Muscle layer of colon (tissue), 2 donors: ENCODE results near the gene BTBD2.

Experiments used
- H3K27ac ChIP-seq: one replicate; pipeline ENCODE4 v1.7.0; 2013; ENCODE audit warnings: low read depth, mild to moderate bottlenecking, low read length, moderate library complexity
- H3K27me3 ChIP-seq, 2 donors: one replicate each; pipeline ENCODE4 v1.7.0; 2013; ENCODE audit warnings: low read length in 2 of 2, mild to moderate bottlenecking in 2 of 2; ENCODE audit not compliant: insufficient read depth in 2 of 2, control insufficient read depth in 1 of 2
- H3K36me3 ChIP-seq: one replicate; pipeline ENCODE4 v1.7.0; 2013; ENCODE audit warnings: mild to moderate bottlenecking, low read length; ENCODE audit not compliant: insufficient read depth
- H3K4me1 ChIP-seq: one replicate; pipeline ENCODE4 v1.7.0; 2013; ENCODE audit warnings: mild to moderate bottlenecking, low read length; ENCODE audit not compliant: insufficient read depth
- H3K4me3 ChIP-seq, 2 donors: one replicate each; pipeline ENCODE4 v1.7.0; 2013; ENCODE audit warnings: low read length in 2 of 2, low read depth in 1 of 2, mild to moderate bottlenecking in 1 of 2, moderate library complexity in 1 of 2
- H3K9ac ChIP-seq: one replicate; pipeline ENCODE4 v1.7.0; 2013; ENCODE audit warnings: low read length
- H3K9me3 ChIP-seq: one replicate; pipeline ENCODE4 v1.7.0; 2013; ENCODE audit warnings: mild to moderate bottlenecking, low read length
- donor health status: abdominal sarcoma.
- donor health status: Adenocarcinoma of cecum.

Gene BTBD2

DNA sequence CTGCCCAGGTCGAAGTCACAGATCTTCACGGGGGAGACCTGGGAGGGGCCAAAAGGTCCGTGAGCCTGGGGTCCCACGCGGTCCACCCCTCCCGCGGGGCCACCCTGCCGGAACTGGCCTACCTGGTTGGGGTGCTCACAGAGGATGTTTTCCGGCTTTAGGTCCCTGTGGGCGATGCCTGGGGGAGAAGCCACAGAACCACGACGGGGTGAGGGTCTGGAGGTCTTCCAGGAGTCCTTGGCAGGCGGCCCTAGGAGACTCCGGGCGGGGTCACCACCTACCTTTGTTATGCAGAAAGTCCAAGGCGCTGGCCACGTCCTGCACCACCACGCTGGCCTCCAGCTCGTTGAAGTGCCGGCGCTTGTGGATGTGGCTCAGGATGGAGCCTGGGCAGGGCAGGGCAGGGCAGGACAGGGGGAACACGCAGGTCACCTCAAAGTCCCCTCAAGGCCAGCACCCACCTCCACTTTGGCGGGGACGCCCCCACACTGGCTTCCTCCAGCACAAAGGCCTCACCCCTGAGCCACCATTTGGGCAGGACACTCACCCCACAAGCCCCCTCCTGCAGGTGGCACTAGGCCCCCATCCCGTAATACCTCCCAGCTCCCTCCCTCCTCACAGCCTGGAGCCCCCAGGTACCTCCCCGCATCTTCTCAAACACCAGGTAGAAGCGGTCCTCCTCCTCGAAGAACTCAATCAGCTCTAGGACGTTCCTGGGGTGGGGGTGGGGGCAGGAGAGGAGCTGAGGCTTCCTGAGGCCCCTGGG lies 27.2 kb upstream of the BTBD2 start:
- peaks cover 60% of the 10 kb centered on the region for H3K36me3 ChIP-seq
- peak overlapping the region; percentile 84 for H3K27ac ChIP-seq
- H3K9me3 ChIP-seq = no peaks in the 10 kb centered on the region
- peak overlapping the region; percentile 86 for H3K9ac ChIP-seq
- H3K4me1 ChIP-seq = peaks cover 56% of the 10 kb centered on the region
- H3K4me3 ChIP-seq = peak overlapping the region; percentile 37 to 52
- no peaks in the 10 kb centered on the region for H3K27me3 ChIP-seq

DNA sequence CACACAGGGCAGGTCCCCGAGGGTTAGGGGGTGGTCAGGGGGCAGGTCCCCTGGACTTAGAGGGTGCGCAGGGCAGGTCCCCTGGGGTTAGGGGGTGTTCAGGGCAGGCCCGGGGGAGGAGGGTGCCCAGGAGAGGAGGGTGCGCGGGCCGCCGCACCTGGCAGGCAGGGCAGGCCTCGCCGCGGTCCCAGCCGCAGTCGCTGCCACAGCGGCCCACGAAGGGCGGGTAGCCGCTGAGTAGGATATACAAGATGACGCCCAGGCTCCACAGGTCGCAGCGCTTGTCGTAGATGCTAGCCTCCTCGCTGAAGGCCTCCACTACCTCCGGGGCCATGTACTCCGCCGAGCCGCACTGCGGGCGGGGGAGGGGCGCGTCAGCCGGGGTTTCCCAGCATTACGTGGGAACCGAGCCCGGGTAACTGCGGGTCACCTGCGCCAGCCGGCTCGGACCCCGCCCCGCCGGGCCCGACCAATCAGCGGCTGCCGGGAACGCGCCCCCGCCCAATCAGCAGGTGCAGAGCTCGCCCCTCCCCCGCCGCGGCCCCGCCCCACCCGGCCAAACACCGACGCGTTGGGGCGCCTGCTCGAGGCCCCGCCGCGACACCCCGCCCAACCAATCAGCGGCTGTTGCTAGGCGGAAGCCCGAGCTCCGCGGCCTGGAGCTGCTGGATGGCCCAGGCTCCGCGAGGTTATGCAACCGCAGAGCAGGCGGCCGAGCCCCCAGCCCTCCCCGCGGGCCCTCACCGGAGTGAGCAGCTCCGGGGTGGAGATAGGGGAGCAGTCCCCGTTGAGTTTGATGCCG lies 26.4 kb upstream of the BTBD2 start:
- Histone ChIP-seq H3K4me1 (peaks cover 48% of the 10 kb centered on the region), H3K9me3 (no peaks in the 10 kb centered on the region), H3K27ac (peak overlapping the region; percentile 93), H3K9ac (peak overlapping the region; percentile 86), H3K36me3 (peaks cover 60% of the 10 kb centered on the region), H3K27me3 (no peaks in the 10 kb centered on the region), H3K4me3 (peak overlapping the region; percentile 52 to 66)

DNA sequence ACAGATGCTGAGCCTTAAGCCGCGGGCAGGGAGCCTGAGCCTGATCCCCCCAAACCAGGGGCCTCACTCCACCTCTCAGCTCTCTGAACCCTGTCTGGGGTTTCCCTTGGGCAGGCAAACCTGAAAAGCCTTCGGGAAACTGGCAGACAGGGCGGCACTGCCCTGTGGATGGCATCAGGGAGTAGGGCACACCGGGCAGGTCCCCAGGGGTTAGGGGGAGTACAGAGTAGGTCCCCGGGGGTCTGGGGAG lies 25.8 kb upstream of the BTBD2 start:
- H3K9me3 ChIP-seq = no peaks in the 10 kb centered on the region
- peak overlapping the region; percentile 93 for H3K27ac ChIP-seq
- peak overlapping the region; percentile 43 to 66 for H3K4me3 ChIP-seq
- H3K36me3 ChIP-seq = peaks cover 60% of the 10 kb centered on the region
- H3K9ac ChIP-seq = peak overlapping the region; percentile 39
- H3K27me3 ChIP-seq = no peaks in the 10 kb centered on the region
- H3K4me1 ChIP-seq = peaks cover 44% of the 10 kb centered on the region

DNA sequence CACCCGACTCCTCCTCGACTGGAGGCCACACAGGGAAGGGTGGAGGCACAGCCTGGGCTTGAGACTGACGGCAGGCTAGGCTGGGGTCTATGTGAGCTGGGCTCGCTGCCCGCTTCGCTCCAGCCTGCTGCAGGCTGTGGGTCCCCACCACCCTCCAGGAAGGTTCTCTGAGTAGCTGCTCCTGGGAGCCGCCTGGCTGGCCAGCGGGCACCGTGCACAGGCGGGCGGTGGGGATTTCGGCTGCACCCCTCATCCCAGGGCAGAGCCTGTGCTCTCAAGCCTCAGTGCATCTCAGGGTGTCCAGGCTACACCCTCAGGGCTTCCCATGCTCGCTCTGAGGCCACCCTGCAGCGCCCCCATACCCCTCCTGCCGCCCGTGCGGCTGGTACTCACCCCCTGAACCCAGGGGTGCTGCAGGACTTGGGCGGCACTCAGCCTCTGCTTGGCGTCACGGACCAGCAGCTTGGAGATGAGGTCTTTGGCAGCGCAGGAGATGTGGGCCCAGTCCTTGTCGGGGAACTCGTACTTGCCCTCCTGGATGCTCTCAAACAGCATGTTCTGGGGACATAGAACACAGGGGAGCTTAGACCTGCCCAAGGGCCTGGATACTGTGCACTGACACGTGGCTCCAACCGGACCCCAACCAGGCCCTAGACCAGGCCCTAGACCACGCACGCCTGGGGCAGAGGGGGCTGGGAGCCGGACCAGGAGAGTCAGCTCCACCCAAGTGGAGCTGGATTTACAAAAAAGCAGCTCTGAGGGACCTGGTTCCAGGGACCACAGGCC lies 25.3 kb upstream of the BTBD2 start:
- peaks cover 42% of the 10 kb centered on the region for H3K4me1 ChIP-seq
- no peaks in the 10 kb centered on the region for H3K27me3 ChIP-seq
- H3K27ac ChIP-seq = peak overlapping the region; percentile 93
- peak overlapping the region in 1 of 2 donors; percentile 43 for H3K4me3 ChIP-seq
- no peaks in the 10 kb centered on the region for H3K9me3 ChIP-seq
- peak overlapping the region; percentile 39 for H3K9ac ChIP-seq
- H3K36me3 ChIP-seq = peaks cover 56% of the 10 kb centered on the region

DNA sequence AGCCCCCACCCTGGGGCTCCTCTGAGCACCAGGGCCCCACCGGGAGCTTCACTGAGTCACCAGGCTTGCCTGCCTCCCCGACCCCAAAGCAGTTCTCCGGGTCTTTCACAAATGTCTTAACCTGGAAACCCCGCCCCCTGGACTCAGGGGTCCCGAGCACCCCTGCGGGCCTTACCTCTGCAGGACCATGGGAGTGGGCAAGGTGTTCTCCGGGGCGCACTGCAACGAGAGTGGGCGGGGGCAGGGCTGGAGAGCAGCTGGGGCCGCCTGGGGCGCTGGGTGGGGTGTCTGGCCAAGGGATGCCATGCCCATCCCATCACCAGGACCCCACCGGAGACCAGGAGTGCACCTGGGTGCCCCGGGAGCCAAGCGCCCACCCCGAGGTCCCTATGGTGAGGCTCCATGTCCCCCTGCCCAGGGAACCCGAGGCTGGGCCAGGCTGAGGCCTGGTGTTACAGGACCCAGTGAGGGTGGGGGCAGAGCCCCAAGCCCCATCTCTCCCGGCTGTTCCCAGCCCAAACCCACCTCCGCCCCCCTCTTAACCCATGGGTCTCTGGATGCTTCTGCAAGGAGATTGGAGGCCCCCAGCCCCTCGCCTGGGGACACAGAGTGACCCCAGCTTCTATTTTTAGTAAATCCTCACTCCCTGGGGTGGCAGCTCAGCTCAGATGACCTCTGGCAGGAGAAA lies 24.6 kb upstream of the BTBD2 start:
- H3K27me3 ChIP-seq = no peaks in the 10 kb centered on the region
- H3K4me3 ChIP-seq = no peak overlapping the region
- no peak overlapping the region for H3K27ac ChIP-seq
- peaks cover 49% of the 10 kb centered on the region for H3K36me3 ChIP-seq
- H3K9me3 ChIP-seq = peaks cover 4% of the 10 kb centered on the region
- H3K4me1 ChIP-seq = peaks cover 38% of the 10 kb centered on the region
- H3K9ac ChIP-seq = no peak overlapping the region

DNA sequence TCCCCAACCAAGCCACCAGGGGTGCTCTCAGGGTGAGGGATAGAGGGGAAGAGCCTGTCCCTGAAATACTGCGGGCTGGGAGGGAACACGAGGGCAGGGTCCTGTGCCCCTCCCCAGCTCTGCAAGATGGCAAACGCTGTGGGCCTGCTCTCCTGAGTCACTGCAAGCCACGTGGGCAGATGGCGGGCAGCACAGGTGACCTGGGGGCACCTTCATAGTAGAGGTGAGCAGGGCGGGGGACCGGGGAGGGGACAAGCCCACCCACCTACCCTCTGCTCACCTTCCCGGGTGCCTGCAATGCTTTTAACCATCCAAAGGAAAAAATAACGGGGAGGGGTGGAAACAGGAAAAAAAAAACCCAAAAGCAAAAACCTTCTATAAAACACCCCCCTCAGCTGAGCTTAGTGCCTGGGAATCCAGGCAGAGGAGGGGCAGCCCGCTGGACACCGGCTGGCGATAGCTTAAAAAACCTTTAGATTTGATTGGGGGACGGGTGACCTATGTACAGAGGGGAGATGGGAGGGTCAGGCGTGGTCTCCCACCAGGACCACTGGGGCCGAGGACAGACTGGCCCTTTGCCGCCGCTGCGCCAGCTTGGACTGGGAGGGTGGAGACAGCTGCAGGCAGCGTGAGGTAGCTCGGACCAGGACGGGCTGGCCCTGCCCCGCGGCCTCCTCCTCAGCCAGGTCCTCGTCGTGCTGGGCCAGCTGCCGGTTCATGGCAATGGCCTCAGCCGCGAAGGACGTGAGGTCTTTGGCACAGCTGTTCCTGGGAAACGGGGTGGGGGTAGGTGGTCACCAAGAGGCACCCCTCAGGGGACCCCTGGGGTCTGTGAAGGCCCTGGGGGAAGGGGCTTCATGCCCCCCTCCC lies 23.8 kb upstream of the BTBD2 start:
- no peak overlapping the region for H3K9ac ChIP-seq
- peaks cover 30% of the 10 kb centered on the region for H3K4me1 ChIP-seq
- H3K27me3 ChIP-seq = no peaks in the 10 kb centered on the region
- no peak overlapping the region for H3K4me3 ChIP-seq
- peaks cover 41% of the 10 kb centered on the region for H3K36me3 ChIP-seq
- H3K9me3 ChIP-seq = peaks cover 4% of the 10 kb centered on the region
- H3K27ac ChIP-seq = no peak overlapping the region

DNA sequence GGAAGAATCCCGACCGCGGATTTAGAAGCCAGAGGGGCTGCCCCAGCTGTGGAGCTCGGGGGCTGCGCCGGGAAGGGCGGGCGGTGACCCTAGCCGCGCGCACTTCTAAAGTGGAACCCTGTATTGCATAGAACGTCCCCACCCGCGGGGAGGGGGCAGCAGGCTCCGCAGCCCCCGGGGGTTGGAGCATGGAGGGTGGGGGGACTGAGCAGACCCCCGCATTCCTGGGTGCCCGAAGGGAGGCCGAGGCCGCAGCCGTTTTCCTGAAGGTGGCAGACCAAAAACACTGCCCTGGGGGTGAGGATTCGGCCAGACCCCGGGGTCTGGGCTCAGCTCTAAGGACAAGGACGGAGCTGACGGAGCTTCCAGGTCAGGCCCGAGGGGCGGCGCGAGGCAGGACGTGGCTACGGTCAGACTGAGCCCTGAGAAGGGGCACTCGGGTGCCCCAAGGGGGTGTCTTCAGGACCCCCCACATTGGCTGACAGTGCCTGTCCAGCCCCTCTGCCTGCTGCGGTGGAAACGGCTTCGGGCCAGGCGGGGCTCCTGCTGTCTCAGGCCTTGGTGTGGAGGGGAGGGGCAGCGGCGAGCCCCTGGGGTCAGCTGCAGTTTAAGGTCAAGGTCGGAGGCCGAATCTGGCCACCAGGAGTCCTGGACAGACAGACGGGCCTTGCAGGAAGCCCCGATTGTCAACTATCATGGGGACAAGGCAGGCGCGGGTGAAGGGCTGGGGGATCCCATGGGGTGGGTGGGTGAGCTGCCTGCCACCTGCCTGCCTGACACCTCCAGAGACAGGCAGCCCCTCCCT lies 23.0 kb upstream of the BTBD2 start:
- no peaks in the 10 kb centered on the region for H3K27me3 ChIP-seq
- no peak overlapping the region for H3K27ac ChIP-seq
- no peak overlapping the region for H3K4me3 ChIP-seq
- H3K9ac ChIP-seq = no peak overlapping the region
- H3K36me3 ChIP-seq = peaks cover 36% of the 10 kb centered on the region
- H3K4me1 ChIP-seq = peaks cover 27% of the 10 kb centered on the region
- H3K9me3 ChIP-seq = peaks cover 4% of the 10 kb centered on the region

DNA sequence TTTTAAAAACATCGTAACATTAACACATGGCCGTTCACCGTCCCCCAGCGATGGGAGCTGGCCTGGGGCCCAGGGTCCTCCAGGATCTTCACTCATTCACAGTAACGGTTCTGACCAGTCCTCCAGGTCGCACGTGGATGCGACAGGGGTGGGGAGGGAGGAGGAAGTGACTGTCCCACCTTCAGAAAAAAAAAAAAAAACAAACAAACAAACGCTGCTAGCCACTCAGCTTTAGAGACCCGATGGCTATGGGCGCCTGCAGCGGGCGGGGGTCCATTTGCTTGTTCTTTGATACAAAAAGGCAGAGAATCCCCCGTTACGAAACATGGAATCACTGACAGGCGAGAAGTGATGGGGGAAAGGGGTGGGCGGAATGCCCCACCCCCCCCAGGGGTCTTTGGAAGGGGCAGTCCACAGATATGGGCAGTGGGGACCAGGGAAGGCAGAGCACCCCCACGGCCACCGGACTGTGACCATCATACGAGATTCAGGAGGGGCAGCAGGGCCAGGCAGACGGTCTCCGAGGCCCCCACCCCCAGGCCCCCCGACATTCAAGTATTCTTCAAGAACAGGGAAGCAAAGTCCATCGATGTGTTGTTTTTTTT lies 22.2 kb upstream of the BTBD2 start:
- no peaks in the 10 kb centered on the region for H3K27me3 ChIP-seq
- no peak overlapping the region for H3K27ac ChIP-seq
- H3K4me1 ChIP-seq = peaks cover 22% of the 10 kb centered on the region
- no peak overlapping the region for H3K9ac ChIP-seq
- peaks cover 4% of the 10 kb centered on the region for H3K9me3 ChIP-seq
- peaks cover 30% of the 10 kb centered on the region for H3K36me3 ChIP-seq
- no peak overlapping the region for H3K4me3 ChIP-seq

DNA sequence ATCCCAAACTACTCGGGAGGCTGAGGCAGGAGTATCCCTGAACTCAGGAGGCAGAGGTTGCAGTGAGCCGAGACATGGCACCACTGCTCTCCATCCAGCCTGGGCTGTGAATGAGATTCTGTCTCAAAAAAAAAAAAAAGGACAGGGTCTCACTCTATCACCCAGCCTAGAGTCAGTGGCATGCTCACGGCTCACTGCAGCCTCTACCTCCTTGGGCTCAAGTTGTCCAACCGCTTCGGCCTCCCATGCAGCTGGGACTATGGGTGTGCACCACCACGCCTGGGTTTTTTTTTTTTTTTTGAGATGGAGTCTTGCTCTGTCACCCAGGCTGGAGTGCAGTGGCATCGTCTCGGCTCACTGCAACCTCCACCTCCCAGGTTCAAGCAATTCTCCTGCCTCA lies 20.9 kb upstream of the BTBD2 start:
- Histone ChIP-seq H3K27ac (no peak overlapping the region), H3K4me3 (no peak overlapping the region), H3K9me3 (peaks cover 4% of the 10 kb centered on the region), H3K9ac (no peak overlapping the region), H3K27me3 (no peaks in the 10 kb centered on the region), H3K4me1 (peaks cover 25% of the 10 kb centered on the region), H3K36me3 (peaks cover 23% of the 10 kb centered on the region)

DNA sequence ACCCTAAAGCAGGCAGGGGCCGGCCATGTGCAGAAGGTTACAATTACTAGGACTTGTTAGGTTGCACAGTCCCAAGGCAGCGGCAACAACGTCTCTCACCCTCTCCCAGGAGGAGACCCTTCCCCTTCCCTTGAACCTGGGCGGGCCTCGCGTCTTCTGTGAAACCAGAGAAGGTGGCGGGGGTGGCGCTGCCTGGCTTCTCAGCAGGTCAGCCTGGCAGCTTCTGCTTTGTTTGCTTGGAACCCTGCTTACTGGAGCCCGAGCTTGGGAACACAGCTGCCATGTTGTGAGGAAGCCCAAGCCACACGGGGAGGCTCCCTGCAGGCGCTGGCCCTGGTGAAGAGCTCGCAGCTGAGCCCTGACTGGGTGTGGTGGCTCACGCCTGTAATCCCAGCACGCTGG lies 20.1 kb upstream of the BTBD2 start:
- no peak overlapping the region for H3K9ac ChIP-seq

More for the DNA sequence above, 20.1 kb upstream of the BTBD2 start:
- H3K9me3 ChIP-seq = peaks cover 4% of the 10 kb centered on the region
- H3K36me3 ChIP-seq = peaks cover 15% of the 10 kb centered on the region
- H3K27me3 ChIP-seq = no peaks in the 10 kb centered on the region
- no peak overlapping the region for H3K4me3 ChIP-seq
- no peak overlapping the region for H3K27ac ChIP-seq
- H3K4me1 ChIP-seq = peaks cover 20% of the 10 kb centered on the region
